Measurements from ENCODE around the gene CYP46A1.

DNA sequence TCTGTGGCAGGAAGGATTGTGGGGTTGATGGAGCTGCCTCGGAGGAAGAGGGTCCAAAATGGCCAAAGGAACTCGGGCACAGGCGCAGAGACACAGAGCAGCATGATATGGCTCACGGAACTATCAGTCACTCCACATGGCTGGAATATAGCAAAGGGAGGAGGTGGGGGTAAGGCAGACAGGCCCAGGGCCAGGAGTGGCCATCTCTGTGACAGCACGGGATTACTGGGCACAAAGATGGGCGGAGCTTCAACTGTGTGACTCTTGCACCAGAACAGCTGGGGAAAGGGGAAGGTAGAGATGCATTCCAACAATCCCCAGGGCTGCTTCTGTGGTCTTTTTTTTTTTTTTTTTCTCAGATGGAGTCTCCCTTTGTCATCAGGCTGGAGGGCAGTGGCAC, 84.3 kb downstream of the CYP46A1 start:
- TF ChIP-seq, protein P1, sequence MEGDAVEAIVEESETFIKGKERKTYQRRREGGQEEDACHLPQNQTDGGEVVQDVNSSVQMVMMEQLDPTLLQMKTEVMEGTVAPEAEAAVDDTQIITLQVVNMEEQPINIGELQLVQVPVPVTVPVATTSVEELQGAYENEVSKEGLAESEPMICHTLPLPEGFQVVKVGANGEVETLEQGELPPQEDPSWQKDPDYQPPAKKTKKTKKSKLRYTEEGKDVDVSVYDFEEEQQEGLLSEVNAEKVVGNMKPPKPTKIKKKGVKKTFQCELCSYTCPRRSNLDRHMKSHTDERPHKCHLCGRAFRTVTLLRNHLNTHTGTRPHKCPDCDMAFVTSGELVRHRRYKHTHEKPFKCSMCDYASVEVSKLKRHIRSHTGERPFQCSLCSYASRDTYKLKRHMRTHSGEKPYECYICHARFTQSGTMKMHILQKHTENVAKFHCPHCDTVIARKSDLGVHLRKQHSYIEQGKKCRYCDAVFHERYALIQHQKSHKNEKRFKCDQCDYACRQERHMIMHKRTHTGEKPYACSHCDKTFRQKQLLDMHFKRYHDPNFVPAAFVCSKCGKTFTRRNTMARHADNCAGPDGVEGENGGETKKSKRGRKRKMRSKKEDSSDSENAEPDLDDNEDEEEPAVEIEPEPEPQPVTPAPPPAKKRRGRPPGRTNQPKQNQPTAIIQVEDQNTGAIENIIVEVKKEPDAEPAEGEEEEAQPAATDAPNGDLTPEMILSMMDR (tag by site-specific recombination; IDR thresholded peaks at IDR 0.05), result no peak
- TF ChIP-seq YY1 (tag by site-specific recombination; IDR thresholded peaks at IDR 0.05) (no peak), ZNF501 (tag by site-specific recombination; IDR thresholded peaks at IDR 0.05) (no peak), ZNF404 (tag by site-specific recombination; IDR thresholded peaks at IDR 0.05) (no peak), KLF7 (tag by site-specific recombination; IDR thresholded peaks at IDR 0.05; ENCODE audit: borderline replicate concordance) (no peak), ZNF366 (tag by site-specific recombination; conservative IDR thresholded peaks at IDR 0.05) (no peak), IKZF3 (tag by site-specific recombination; IDR thresholded peaks at IDR 0.05) (no peak)
- TF ChIP-seq, protein P2, sequence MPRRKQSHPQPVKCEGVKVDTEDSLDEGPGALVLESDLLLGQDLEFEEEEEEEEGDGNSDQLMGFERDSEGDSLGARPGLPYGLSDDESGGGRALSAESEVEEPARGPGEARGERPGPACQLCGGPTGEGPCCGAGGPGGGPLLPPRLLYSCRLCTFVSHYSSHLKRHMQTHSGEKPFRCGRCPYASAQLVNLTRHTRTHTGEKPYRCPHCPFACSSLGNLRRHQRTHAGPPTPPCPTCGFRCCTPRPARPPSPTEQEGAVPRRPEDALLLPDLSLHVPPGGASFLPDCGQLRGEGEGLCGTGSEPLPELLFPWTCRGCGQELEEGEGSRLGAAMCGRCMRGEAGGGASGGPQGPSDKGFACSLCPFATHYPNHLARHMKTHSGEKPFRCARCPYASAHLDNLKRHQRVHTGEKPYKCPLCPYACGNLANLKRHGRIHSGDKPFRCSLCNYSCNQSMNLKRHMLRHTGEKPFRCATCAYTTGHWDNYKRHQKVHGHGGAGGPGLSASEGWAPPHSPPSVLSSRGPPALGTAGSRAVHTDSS (tag by site-specific recombination; IDR thresholded peaks at IDR 0.05), result no peak
